ENCODE measurements around the gene FKBP1B.
"Not testable (repeated sequence)": the region's sequence is repeated elsewhere in the genome, so short reads cannot be mapped to it uniquely, and the experiment has no call there.

The FKBP1B gene

DNA sequence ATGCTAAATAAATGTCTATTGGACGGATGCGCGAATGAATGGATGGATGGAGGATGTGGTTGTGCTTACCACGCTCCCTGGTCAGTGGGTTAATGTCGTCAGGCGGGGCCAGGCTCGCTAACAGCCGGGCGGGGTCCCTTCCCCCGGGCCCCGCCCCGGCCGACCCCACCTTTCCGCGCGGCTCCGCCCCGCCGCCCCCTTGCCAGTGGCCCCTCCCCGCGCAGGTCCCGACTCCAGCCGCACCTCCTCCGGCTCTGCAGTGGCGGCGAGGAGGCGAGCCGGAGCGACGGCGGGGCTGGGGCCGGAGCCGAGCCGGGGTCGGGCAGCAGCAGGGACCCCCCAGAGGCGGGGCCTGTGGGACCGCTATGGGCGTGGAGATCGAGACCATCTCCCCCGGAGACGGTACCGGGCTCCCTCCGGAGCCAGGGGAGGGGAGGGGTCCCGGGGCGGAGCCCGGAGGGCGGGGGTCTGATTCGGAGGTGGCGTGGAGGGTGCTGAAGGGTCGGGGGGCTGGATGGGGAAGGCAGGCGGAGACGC, at the start of gene FKBP1B:
Gene FKBP1B (plus strand): TSS at position 257 of the 537 bp plus-strand sequence. CDS start 109 bp downstream, at position 366.
- DNase-seq (ENCODE audit: low read depth in 1 of 2, low spot score in 1 of 2): peak in 1 of 2 donors; percentile 15

DNA sequence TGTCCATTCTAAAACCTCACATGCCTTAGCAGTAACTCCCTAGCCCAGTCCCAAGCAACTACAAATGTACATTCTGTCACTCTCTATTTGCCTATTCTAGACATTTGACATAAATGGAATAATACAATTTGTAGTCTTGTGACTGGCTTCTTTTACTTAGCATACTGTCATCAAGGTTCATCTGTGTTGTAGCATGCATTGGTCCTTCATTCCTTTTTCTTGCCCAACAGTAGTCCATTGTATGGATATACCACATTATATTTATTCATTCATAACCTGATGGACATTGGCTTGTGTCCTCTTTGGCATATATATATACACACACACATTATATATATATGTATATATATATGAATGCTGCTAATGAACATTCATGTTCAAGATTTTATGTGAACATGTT, 41.8 kb upstream of the FKBP1B start:
- DNase-seq (ENCODE audit: low read depth in 1 of 2, low spot score in 1 of 2): no peak

DNA sequence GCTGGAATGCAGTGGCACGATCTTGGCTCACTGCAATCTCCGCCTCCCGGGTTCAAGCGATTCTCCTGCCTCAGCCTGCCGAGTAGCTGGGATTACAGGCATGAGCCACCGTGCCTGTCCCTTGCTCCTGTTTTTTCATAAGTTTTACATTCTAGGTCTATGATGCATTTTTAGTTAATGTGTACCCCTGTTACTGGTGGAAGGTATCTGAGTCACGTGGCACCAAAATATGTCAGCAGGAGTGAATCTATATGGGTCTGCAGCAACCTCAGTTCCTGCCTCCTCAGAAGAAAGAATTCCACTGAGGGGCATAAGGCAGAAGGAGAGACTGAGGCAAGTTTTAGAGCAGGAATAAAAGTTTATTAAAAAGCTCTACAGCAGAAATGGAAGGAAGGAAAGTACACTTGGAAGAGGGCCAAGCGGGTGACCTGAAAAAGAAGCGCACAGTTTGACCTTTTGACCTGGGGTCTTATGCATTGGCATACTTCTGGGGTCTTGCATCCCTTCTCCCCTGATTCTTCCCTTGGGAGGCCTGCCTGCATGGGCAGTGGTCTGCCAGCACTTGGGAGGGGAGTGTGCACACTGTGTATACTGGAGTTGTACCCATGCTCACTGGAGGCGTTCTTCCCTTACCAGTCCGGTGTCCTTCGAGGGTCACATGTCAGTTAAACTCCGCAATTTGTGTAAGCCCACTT, 40.7 kb upstream of the FKBP1B start:
- DNase-seq (ENCODE audit: low read depth in 1 of 2, low spot score in 1 of 2): no peak

DNA sequence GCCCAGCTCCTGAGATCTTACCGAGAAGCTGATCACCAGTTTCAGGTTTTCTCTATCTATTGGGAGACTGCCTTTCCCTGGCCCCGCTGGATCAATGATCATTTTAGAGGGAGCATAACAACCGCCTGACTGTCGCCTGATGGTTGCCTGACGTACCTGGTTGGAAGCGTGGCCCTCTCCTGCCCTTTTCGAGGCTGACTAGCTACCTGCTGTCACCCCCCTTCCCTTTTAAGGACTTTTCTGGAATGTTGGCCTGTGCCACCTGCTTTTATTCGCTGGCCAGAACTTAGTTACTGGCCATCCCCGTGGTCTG, 40.2 kb upstream of the FKBP1B start:
- no peak for DNase-seq (ENCODE audit: low read depth in 1 of 2, low spot score in 1 of 2)

DNA sequence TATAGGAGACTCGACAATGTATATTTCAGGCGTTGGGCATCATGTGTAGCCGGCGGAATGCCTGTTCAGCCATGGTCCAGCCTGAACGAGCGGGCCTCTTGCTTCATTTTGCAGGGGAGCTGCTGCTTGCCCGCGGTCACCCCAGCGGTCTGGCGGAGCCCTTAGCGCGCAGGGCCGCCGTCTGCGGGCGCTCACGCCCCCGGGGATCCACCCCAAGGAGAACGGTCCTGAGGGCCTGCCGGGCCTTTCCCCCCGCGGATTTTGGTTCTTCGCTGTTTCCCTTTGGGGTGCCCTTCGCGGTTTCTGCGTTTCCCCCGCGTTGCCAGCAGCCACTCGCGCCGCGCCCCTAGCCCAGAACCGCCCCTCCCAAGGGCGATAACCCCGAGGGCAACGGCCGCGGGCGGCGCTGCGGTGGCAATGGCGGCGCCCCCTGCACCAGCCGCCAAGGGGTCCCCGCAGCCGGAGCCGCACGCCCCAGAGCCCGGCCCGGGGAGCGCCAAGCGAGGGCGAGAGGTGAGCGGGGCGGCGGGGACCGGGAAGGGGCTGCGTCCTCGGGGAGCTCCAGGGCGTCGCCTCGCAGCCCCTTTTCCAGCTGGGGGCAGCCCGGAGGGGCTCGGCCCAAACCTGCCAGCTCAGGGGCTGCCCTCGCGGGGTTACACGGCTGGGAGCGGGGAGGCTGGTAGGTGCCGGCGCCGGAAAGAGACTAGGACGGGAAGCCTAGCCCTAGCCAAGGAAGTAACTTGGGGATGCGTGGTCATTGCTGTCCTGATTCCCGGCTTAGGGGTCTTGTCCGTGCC, 39.7 kb upstream of the FKBP1B start, which contains the start of gene MFSD2B:
Gene MFSD2B (plus strand): TSS at position 406 of the 797 bp plus-strand sequence. CDS start 12 bp downstream, at position 418.
- no peak for DNase-seq (ENCODE audit: low read depth in 1 of 2, low spot score in 1 of 2)

DNA sequence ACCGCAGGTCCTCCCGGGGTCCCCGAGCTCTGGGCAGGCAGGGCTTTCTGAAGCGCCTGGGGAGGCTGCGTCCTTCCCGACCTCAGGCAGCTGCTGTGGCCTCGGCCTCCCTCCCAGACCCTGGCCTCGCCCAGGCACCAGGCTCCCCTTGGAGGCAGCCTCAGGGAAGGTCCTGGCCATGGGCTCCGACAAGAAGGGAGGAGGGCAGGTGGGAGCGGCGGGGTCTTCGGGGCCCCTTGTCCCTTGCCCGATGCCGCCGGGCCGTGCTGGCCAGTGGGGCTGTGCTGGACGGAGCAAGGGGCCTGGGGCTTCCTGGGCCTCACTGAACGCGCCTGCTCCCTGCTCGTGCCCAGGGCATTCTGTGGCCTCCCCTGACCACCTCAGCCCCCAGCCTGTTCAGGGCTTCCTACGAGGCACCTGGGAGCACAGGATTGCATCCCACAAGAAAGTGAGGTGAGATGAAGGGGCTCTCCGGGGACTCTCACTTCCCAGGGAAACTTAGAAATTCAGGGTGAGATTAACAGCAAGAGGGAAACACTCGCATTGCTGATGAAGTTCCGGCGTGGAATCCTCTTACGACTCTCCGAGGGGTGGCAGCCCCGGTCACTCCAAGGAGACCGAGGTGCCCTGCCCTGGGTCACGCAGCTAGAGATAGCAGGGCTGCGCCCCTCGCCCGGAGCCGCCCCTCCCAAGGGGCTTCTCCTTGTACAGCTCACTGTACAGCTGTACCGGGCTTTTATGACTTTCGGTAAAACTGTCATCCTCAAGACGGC, 38.9 kb upstream of the FKBP1B start:
- no peak for DNase-seq (ENCODE audit: low read depth in 1 of 2, low spot score in 1 of 2)

GRCh38 chr2:24011250-24012104, 38.1 kb upstream of the FKBP1B start:
- DNase-seq (ENCODE audit: low read depth in 1 of 2, low spot score in 1 of 2): no peak

DNA sequence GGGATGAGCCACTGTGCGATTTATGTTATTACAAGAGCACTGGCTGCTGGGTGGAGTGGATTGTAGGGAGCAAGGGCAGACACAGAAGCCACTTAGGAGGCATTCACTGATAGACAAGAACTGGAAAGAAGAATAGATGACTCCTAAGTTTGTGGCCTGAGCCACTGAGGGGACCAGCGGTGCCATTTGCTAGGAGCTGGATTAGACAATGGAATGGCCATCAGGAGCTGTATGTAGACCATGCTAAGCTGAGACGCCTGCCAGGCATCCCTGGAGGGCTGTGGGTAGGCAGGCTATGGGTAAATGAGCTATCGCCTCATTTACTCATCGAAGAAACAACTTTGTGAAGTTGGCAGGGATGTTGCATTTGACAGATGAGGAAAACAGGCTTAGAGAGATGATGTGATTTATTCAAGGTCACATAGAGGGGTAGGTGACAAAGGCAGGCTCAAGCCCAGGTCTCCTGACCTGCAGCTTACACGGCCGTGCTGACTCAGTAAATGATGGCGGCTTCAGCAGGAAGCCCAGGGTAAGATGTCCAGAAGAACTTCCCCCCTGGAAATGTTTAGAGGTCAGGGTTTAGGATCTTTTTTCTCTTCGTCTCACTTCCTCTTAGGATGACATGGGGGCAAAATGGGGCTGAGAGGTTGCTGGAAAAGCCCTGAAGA, 36.9 kb upstream of the FKBP1B start:
- no peak for DNase-seq (ENCODE audit: low read depth in 1 of 2, low spot score in 1 of 2)

- DNase-seq (ENCODE audit: low read depth in 1 of 2, low spot score in 1 of 2): not testable (repeated sequence)
Measured at GRCh38 chr2:24014902-24015301, 34.6 kb upstream of the FKBP1B start.

DNA sequence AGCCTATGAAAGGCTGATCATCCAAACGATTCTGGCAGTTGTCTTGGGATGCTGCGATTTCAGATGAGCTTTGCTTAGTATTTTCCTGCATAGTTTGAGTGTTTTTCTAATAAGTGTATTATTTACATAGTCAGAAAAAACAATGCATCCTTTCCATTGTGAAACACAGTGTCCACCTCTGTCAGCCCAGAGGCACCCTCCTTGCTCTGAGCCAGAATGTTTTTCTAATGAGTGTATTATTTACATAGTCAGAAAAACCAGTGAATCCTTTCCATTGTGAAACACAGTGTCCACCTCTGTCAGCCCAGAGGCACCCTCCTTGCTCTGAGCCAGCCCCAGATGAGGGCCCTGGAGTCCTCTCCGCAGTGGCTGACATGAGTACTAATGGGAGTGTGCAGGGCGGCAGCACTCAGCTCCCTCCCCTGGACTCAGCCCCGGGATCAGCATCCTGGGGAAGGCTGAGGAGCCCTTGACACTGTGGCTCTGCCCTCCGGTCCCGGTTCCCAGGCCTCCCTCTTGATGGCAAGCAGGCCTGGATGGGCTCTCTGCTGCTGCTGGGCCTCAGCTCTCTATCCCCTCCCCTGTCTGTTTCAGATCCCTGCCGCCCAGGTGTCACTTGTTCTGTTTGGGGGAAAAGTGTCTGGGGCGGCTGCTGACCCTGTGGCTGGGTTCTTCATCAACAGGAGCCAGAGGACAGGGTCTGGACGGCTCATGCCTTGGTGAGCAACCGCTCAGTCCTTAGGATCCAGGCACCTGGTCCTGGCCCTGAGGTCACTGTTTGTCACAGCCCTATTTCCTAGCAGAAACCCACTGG, 33.8 kb upstream of the FKBP1B start:
- no peak for DNase-seq (ENCODE audit: low read depth in 1 of 2, low spot score in 1 of 2)

DNA sequence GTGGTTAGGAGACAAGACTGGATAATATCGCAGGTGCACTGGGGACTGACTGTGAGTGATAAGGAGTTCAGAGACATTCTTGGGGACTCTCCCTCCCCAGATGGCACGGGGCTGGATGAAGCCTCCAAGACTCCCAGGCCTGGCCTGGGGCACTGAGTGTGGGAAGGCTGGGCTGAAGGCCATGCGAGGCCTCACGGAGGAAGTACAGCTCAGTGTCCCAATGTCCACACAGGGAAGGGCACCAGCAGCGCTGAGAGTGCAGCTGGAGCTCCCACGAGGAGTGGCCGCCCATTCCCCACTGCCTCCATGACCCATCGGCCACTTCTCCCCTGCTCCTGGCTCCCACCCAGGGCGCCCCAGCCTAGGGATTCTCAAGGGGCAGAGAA, 33.2 kb upstream of the FKBP1B start:
- no peak for DNase-seq (ENCODE audit: low read depth in 1 of 2, low spot score in 1 of 2)

DNA sequence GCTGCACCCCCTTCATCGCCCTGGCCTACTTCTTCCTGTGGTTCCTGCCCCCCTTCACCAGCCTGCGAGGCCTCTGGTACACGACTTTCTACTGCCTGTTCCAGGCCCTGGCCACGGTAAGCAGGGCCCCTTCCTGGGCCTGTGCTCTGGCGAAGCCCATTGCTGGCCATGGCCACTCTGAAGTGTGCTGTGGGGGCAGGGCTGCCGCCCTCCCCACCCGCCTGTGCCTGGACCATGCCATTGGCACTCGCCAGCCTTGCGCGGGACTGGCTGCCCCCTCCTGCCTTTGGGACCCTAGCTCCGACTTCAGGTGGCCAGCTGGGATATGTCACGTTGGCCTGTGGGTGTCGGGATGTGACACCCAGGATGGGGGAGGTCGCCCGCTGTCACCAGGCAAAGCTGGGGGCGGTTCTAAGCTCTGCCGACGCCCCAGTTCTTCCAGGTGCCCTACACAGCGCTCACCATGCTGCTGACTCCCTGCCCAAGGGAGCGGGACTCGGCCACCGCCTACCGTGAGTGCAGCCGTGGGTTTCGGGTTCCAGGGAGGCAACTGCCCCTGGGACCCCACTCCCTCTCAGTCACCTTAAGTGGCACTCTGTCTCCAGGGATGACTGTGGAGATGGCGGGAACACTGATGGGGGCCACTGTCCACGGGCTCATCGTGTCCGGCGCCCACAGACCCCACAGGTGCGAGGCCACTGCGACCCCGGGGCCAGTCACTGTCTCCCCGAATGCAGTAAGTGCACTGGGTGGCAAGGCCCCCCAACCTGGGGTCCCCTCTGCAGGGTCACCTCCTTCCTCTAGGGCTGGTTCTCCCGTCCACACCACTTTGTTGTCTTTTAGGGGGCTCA, 32.5 kb upstream of the FKBP1B start:
- DNase-seq (ENCODE audit: low read depth in 1 of 2, low spot score in 1 of 2): no peak

GRCh38 chr2:24017711-24018110, 31.8 kb upstream of the FKBP1B start:
- DNase-seq (ENCODE audit: low read depth in 1 of 2, low spot score in 1 of 2): no peak

DNA sequence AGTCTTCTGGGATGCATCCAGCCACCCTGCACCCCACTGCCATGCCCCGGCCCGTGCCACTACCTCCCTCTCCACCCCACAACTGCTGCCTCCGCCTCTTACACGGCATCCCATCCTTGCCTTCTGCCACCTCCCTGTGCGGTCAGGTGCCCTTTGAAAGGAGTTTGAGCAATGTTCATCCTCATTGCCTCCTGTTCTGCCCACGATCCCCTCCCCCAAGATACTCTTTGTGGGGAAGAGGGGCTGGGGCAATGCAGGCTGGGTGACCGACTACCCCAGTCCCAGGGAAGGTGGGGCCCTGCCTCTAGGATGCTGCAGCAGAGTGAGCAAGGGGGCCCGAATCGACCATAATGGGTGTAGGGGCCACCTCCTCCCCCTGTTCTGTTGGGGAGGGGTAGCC, 31.3 kb upstream of the FKBP1B start:
- DNase-seq (ENCODE audit: low read depth in 1 of 2, low spot score in 1 of 2): no peak

- no peak for DNase-seq (ENCODE audit: low read depth in 1 of 2, low spot score in 1 of 2)
Measured at GRCh38 chr2:24019729-24020128, 29.8 kb upstream of the FKBP1B start.

DNA sequence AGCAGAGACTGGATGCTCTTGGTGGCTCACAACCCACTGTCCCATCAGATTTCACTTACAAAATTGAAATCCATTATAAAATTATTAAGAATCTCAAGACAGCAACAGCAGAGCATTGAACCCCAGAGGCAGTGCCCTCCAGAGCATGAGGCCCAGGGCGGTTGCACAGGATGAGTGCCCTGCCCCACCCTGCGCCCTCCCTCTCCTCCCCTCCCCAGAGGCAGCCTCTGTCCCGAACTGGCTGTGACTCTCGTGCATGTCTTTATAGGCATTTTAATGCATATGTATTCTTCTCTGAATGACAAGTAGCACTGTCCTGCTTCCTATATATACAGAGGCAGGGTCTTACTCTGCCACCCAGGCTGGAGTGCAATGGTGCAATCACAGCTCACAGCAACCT, 29.3 kb upstream of the FKBP1B start:
- DNase-seq (ENCODE audit: low read depth in 1 of 2, low spot score in 1 of 2): no peak

GRCh38 chr2:24021122-24021998, 28.2 kb upstream of the FKBP1B start:
- DNase-seq (ENCODE audit: low read depth in 1 of 2, low spot score in 1 of 2): no peak
